IPS DF 4.7 (cell line): ENCODE data around the gene CD180.

Experiments used
- DNase-seq: peaks from one replicate; pipeline ENCODE4 v3.0.0-alpha.2; 2013; ENCODE audit warnings: low spot score; ENCODE audit errors: extremely low read depth

The CD180 gene

GRCh38 chr5:67163231-67163756 is 33.3 kb downstream of the CD180 start:
- DNase-seq = no peak

DNA sequence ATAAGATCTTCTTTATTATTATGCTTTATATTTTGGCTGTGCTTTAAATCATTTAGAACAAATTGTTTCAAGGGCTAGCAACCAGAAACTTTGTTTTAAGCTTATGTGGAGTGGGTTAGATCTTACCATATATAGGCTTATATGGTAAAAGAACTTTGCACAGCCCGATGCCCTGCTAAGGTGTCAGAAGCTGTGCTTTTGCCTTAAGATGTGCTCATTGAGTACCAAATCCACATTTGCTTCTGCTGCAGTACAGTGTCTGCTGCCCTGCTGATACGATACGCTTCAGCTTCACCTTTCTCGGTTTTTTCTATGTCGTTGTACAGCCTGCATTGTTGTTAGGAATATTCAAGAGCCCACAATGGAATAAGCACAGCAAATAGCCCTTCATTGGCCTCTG is 34.8 kb downstream of the CD180 start:
- DNase-seq = no peak

GRCh38 chr5:67160985-67161384 is 35.6 kb downstream of the CD180 start:
- DNase-seq = no peak

- DNase-seq = no peak
Measured at GRCh38 chr5:67160272-67160671, 36.3 kb downstream of the CD180 start.

DNA sequence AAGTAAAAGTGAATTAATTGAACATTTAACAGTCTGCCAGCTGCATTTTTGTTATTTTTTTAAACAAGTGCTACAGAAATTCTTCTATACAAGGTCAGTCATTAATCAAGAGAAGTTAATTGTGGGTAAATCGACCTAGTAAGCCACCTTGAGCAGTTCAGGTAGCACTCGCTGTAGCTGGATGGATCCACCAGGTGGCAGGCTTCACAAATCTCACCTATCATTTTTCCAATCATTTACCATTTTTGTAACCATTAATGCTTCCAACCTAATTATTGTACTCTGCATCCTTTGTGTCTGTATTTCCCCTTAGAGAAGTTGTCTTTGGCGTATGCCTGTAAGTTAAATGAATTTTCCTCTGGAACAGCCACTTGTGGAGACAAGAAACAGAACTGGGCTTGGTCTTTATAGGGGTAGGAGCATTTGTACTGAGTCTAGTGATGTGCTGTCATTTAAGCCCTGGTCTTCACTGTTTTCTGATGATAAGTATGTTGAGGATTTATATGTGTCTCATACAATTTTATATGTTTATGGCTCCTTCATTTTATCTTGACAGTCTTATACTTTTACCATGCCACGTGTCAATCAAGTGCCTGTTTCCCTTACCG is 39.5 kb downstream of the CD180 start:
- no peak for DNase-seq

GRCh38 chr5:67154556-67155206 is 41.9 kb downstream of the CD180 start:
- no peak for DNase-seq

GRCh38 chr5:67153292-67153691 is 43.3 kb downstream of the CD180 start:
- no peak for DNase-seq

DNA sequence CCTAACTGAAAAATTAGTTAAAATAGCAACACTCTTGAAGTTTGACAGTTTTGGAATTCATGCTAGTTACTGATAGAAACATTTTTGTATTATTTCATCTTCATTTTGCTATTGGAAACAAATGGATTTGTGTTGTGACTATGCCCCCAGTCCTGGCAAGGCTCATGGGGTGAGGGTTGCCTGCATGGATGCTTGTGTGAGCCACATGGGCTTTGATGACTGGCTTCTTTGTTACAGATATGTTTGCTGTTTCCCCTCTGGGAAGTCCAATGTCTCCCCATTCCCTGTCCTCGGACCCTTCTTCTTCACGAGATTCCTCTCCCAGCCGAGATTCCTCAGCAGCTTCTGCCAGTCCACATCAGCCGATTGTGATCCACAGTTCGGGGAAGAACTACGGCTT is 44.2 kb downstream of the CD180 start:
- no peak for DNase-seq

GRCh38 chr5:67149951-67150523 is 46.6 kb downstream of the CD180 start:
- no peak for DNase-seq

DNA sequence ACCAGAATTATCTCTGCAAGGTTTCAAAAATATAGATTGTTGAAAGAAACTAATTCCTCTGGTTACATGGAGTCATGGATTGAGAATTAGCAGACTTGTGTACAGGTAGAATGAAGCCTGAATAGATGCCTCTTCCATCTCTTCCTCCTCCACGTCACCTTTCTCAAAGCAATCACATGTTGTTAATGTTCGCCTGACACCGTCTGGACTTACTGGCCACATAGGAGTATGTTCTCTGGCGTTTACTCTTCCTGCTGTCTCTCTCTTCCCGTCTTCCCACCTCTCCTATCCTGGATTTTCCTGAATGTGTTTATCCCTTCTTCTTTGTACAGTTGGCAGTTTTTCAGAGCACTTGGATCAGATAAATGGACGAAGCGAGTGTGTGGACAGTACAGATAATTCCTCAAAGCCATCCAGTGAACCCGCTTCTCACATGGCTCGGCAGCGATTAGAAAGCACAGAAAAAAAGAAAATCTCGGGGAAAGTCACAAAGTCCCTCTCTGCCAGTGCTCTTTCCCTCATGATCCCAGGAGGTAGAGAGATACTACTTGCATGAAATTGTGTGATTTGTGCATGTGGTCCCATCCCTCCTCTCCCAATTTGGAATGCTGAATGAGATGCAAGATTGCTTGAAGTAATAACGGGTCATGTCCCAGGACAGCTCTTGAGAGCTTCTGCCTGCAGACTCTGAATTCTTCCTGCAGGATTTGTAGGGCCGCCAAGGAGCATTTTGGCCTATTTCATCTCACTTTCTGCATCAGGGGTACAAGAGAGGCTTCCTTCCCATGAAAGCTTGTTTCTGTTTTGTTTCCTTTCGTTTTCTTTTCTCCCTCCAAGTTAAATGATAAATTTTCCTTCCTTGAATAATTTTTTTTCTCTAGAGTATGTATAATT is 47.3 kb downstream of the CD180 start:
- no peak for DNase-seq

- DNase-seq = no peak
Measured at GRCh38 chr5:67147760-67148159, 48.8 kb downstream of the CD180 start.

DNA sequence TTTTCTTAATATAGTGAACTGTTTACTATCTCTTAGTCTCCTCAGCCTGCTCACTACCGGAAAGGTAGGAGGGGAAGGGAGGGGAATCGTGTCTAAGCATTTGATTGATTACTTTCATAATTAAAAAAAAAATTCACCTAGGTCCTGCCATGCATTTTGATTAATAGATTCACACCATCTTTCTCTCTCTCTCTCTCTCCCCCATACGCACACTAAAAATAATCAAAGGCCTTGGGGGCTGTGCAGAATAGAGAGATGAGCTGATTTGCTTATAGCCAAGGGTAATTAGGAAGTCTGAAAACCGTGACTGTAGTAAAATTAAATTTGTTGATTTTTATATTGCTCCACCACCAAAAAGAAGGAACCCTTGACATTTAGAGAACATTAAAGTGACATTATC is 49.6 kb downstream of the CD180 start:
- DNase-seq = no peak

DNA sequence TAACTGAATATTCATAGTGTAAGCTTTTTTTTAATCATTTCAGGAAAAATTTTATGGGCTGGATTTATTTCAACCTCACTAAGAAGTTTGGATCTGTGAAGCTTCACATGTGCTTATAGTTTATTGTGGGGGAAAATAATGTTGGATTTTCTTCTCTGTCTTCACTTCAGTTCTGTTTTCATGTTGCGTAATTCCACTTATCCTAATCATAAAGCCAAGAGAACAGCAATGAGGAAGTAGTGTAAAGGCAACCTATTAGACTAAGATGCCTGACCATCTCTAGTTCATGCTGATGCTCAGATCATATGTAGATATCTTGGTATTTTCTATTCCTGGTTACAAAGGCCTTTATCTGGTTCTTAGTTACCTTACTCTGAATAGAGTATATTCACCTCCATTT is 50.0 kb downstream of the CD180 start:
- no peak for DNase-seq

DNA sequence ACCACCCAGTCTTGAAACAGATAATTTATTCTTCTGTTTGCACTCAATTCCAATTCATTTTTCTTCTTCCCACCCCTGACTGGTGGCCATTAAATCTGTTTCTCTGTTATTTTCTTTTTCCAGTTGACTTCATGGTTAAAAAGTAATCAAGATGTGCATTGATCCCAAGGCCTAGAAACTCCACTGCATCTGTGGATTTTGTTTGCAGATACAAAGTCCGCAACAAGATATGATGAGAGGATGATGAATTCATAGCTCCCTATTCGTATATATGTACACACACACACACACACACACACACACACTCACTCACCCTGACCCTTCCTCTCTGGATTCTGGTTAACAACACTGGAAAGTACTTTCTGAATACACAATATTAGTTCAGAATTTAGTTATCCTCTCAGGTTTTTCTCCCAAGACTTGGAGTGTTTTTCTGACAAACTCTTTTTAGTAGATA is 52.4 kb downstream of the CD180 start:
- no peak for DNase-seq

- no peak for DNase-seq
Measured at GRCh38 chr5:67143549-67143948, 53.0 kb downstream of the CD180 start.

GRCh38 chr5:67142816-67143215 is 53.8 kb downstream of the CD180 start:
- DNase-seq = no peak

DNA sequence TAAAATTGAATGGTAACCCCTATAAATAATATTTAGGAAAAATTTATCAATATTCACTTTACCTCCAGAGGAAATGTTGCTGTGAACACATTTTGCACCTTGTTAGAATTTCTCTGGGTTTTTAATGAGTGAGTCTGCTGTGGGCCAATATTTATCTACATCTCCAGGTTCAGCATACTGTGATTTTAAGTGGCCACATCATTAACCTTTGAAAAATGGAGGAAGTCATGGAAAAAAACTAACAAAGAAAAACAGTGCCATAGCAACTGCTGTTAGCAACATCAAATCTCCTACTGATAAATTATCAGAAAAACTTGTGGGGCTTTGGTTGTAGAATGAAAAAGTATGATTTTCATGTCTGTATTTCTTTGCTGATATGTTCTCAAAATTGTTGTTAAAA is 55.0 kb downstream of the CD180 start:
- DNase-seq = no peak

- DNase-seq = no peak
Measured at GRCh38 chr5:67140413-67140812, 56.2 kb downstream of the CD180 start.

- DNase-seq = no peak
Measured at GRCh38 chr5:67139030-67139429, 57.6 kb downstream of the CD180 start.

GRCh38 chr5:67135381-67135984 is 61.1 kb downstream of the CD180 start:
- DNase-seq = no peak

GRCh38 chr5:67133776-67134175 is 62.8 kb downstream of the CD180 start:
- no peak for DNase-seq
